A549 (cell line): ENCODE results near the gene SYT13. TPM values are rescaled to one million over a fixed set of nuclear protein-coding genes. Genes with fewer than 3 reads are reported as not detected.

Experiments used
- ATAC-seq, 2 experiments: fragments of 200-7000 bp in 1 of 2; fragments of >200 bp in 1 of 2; cut with Nextera tagmentation in 1 of 2; cut with Tn5 transposase in 1 of 2; 3 replicates each; pipeline versions ENCODE4 v1.8.0 to v1.9.1; 2018 to 2020; ENCODE audit warnings: mild to moderate bottlenecking in 1 of 2, moderate library complexity in 1 of 2
- CTCF ChIA-PET: fragments of 300-600 bp; sonication (Branson Sonifier 250); formaldehyde crosslinking; extraction: SDS; loops from one replicate; lab custom pipeline; 2021; ENCODE audit warnings: antibody characterized with exemption, inconsistent platforms; lab: Yijun Ruan, JAX
- POLR2A ChIA-PET: fragments of 350-600 bp; formaldehyde crosslinking; extraction: SDS; loops from one replicate; lab custom pipeline; 2021; ENCODE audit warnings: antibody characterized with exemption, inconsistent platforms; lab: Yijun Ruan, JAX
- DNase-seq, 2 experiments: peaks; one replicate each; pipeline versions ENCODE4 v3.0.0 to v3.0.0-alpha.2; 2011 to 2016; ENCODE audit warnings: low read depth in 1 of 2, low spot score in 1 of 2
- FAIRE-seq: peaks from 2 replicates; lab custom pipeline; 2011; peaks lifted over from hg19 to GRCh38; lab: Jason Lieb, UNC
- H3K27ac ChIP-seq, 2 experiments: fragments of >200 bp; sonication (Bioruptor Twin); formaldehyde crosslinking; 3 replicates each; pipeline ENCODE4 v1.5.1; 2016 to 2017
- H3K4me1 ChIP-seq: fragments of >200 bp; sonication (Bioruptor Twin); formaldehyde crosslinking; 3 replicates; pipeline ENCODE4 v1.6.1; 2016
- H3K4me2 ChIP-seq: fragments of >200 bp; sonication (Bioruptor Twin); formaldehyde crosslinking; 3 replicates; pipeline ENCODE4 v1.6.1; 2016
- H3K4me3 ChIP-seq: fragments of >200 bp; sonication (Bioruptor Twin); formaldehyde crosslinking; 3 replicates; pipeline ENCODE4 v1.5.1; 2016
- H3K9me3 ChIP-seq: fragments of >200 bp; sonication (Bioruptor Twin); formaldehyde crosslinking; 3 replicates; pipeline ENCODE4 v1.6.1; 2016
- CBX2 ChIP-seq: fragments of 200-600 bp; sonication (generic); IDR thresholded peaks from 2 replicates; pipeline ENCODE4 v1.6.1; 2016; ENCODE audit warnings: low read depth, mild to moderate bottlenecking, borderline replicate concordance
- CBX8 ChIP-seq: fragments of 200-600 bp; sonication (generic); IDR thresholded peaks from 2 replicates; pipeline ENCODE4 v1.6.1; 2016
- CHD4 ChIP-seq: fragments of 200-600 bp; sonication (generic); IDR thresholded peaks from 2 replicates; pipeline ENCODE4 v1.6.1; 2016; ENCODE audit warnings: antibody characterized with exemption, mild to moderate bottlenecking, borderline replicate concordance
- ESRRA ChIP-seq: fragments of 150-350 bp; IDR thresholded peaks from 2 replicates; pipeline ENCODE4 v1.6.1; 2014; ENCODE audit warnings: mild to moderate bottlenecking, low read length, borderline replicate concordance
- FOXS1 ChIP-seq: fragments of 250-450 bp; sonication (Bioruptor Pico); IDR thresholded peaks from 2 replicates; pipeline ENCODE4 v1.5.0; 2020; ENCODE audit warnings: mild to moderate bottlenecking, moderate library complexity
- HDAC2 ChIP-seq: fragments of 200-600 bp; sonication (generic); IDR thresholded peaks from 2 replicates; pipeline ENCODE4 v1.6.1; 2016
- HOXB13 ChIP-seq: fragments of 250-450 bp; sonication (Bioruptor Pico); IDR thresholded peaks from 2 replicates; pipeline ENCODE4 v1.5.0; 2020; ENCODE audit warnings: low read depth, mild to moderate bottlenecking, moderate library complexity
- JUN ChIP-seq, 2 experiments: fragments of >200 bp; sonication (Bioruptor Twin); formaldehyde crosslinking; IDR thresholded peaks; 2 replicates in 1 of 2; 3 replicates in 1 of 2; pipeline ENCODE4 v1.6.1; 2016 to 2017
- MAFK ChIP-seq: fragments of 450-650 bp; IDR thresholded peaks from 2 replicates; pipeline ENCODE4 v1.6.1; 2014; ENCODE audit not compliant: partially characterized antibody
- MAZ ChIP-seq: fragments of 150-350 bp; IDR thresholded peaks from 2 replicates; pipeline ENCODE4 v1.6.1; 2014; ENCODE audit warnings: antibody characterized with exemption, low read depth, low read length, borderline replicate concordance
- NR3C1 ChIP-seq: fragments of >200 bp; sonication (Bioruptor Twin); formaldehyde crosslinking; IDR thresholded peaks from 3 replicates; pipeline ENCODE4 v1.6.1; 2017
- RARB ChIP-seq: fragments of 250-450 bp; sonication (Bioruptor Pico); IDR thresholded peaks from 2 replicates; pipeline ENCODE4 v1.8.0; 2021; ENCODE audit warnings: mild to moderate bottlenecking, moderate library complexity
- RCOR1 ChIP-seq: fragments of 150-350 bp; IDR thresholded peaks from 2 replicates; pipeline ENCODE4 v1.6.1; 2014; ENCODE audit warnings: antibody characterized with exemption, low read length, low read depth
- RFX5 ChIP-seq: fragments of 450-650 bp; IDR thresholded peaks from 2 replicates; pipeline ENCODE4 v1.7.1; 2014; ENCODE audit warnings: antibody characterized with exemption, mild to moderate bottlenecking, moderate library complexity
- TFCP2L1 ChIP-seq: fragments of 250-450 bp; sonication (Bioruptor Pico); IDR thresholded peaks from 2 replicates; pipeline ENCODE4 v1.5.0; 2021; ENCODE audit warnings: mild to moderate bottlenecking
- ZC3H11A ChIP-seq: fragments of 450-650 bp; IDR thresholded peaks from 2 replicates; pipeline ENCODE4 v1.6.1; 2014; ENCODE audit warnings: antibody characterized with exemption, mild to moderate bottlenecking
- ZNF302 ChIP-seq: fragments of 250-450 bp; sonication (Bioruptor Pico); IDR thresholded peaks from 2 replicates; pipeline ENCODE4 v1.9.0; 2021; ENCODE audit warnings: inconsistent platforms, mild to moderate bottlenecking, moderate library complexity
- WGBS: methylation state at CpG from one replicate; pipeline ENCODE4 v1.1.6; 2017; ENCODE audit errors: missing lambda C conversion rate; 5-methylcytosine and 5-hydroxymethylcytosine counted together
- polyA plus RNA-seq, 4 experiments: library from polyadenylated mRNA; depleted of rRNA in 3 of 4; stranded (reverse); fragments of >200 nt; fragmentation: RNase III in 1 of 4; extraction: RNeasy Plus Mini Kit Qiagen cat#74134 plus additional on column Dnase treatment in 1 of 4; gene quantifications; 2 replicates in 3 of 4; 3 replicates in 1 of 4; pipeline ENCODE4 v1.2.3, GENCODE V29; 2011 to 2017
- TF ChIP-seq, protein P1 (sequence below): fragments of 250-450 bp; sonication (Bioruptor Pico); IDR thresholded peaks from 2 replicates; pipeline ENCODE4 v1.5.0; 2021; ENCODE audit warnings: mild to moderate bottlenecking, moderate library complexity, borderline replicate concordance
- TF ChIP-seq, protein P2 (sequence below): fragments of 450-650 bp; IDR thresholded peaks from 2 replicates; pipeline ENCODE4 v1.6.1; 2014; ENCODE audit warnings: antibody characterized with exemption
- TF ChIP-seq, protein P3 (sequence below): fragments of >200 bp; sonication (Bioruptor Twin); formaldehyde crosslinking; IDR thresholded peaks from 3 replicates; pipeline ENCODE4 v1.5.1; 2016

SYT13 gene
- polyA plus RNA-seq, 2 of the 4 experiments (the other 2 are of a cell fraction) = 8.1 to 12.9 TPM

DNA sequence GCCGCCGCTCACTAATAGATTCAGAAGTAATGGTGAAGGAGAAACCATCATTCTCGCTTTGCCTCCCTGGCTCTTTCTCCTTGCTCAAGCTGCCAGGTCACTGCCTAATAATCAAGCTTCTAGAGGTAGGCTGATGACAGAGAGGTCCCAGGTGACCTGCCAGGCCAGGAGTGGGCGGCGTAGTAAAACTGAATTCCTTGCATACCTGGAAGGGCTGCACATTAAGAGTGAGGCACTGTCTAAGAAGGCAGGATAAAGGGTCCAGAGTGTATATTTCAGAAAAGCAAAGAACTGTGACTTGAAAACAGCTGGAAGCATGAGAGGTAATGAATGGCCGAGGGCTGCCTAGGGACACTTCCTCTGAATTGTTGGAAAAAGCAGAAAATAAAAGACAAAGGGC is 4.1 kb downstream of the SYT13 start:
- no peak overlapping the region for H3K4me2 ChIP-seq
- TF ChIP-seq JUN (IDR thresholded peaks at IDR 0.05) = no peak
- TF ChIP-seq, protein P1, sequence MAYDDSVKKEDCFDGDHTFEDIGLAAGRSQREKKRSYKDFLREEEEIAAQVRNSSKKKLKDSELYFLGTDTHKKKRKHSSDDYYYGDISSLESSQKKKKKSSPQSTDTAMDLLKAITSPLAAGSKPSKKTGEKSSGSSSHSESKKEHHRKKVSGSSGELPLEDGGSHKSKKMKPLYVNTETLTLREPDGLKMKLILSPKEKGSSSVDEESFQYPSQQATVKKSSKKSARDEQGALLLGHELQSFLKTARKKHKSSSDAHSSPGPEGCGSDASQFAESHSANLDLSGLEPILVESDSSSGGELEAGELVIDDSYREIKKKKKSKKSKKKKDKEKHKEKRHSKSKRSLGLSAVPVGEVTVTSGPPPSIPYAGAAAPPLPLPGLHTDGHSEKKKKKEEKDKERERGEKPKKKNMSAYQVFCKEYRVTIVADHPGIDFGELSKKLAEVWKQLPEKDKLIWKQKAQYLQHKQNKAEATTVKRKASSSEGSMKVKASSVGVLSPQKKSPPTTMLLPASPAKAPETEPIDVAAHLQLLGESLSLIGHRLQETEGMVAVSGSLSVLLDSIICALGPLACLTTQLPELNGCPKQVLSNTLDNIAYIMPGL (CRISPR knock-in tag) = no peak
- TF ChIP-seq ZC3H11A = no peak
- ChIA-PET CTCF (interaction anchor here (0.6 to 3.0 kb wide), 5 partner anchors 10 to 172 kb away, joined by 3 to 18 read pairs (median 5); no protein-coding TSS in a partner anchor), POLR2A (no interaction called here)
- DNase-seq (no peak), FAIRE-seq (no peak), ATAC-seq (no peak)
- no peaks in the 10 kb centered on the region for H3K4me1 ChIP-seq
- WGBS = 87% methylated on average over 6 of the region's 6 CpGs
- no peak overlapping the region for H3K27ac ChIP-seq
- H3K4me3 ChIP-seq = no peak overlapping the region
- H3K9me3 ChIP-seq = peaks cover 17% of the 10 kb centered on the region

DNA sequence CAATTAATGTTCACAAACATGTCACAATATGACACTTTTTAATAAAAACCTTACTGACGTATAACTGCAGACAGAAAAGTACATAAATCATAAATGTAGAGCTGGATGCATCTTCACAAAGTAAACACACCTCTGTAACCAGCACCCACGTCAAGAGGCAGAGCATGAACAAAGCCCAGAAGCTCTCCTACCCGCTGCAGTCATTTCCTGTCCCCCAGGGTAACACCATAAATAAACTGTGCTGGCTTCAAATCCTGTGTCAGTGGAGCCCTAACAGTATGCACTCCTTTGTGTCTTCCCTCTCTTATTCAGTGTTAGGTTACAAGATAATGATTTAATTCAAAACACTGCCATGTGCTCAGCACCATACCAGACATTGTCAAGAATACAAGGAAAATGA is 5.7 kb downstream of the SYT13 start:
- DNase-seq (no peak), FAIRE-seq (no peak), ATAC-seq (no peak)
- ChIA-PET CTCF (interaction anchor here (1.2 kb wide), 1 partner anchor 14 kb away, joined by 3 read pairs; no protein-coding TSS in a partner anchor), POLR2A (no interaction called here)
- no peak overlapping the region for H3K4me3 ChIP-seq
- TF ChIP-seq CHD4 (no peak), HOXB13 (CRISPR knock-in tag) (no peak), RFX5 (no peak), RARB (CRISPR knock-in tag) (no peak), ESRRA (no peak)
- TF ChIP-seq, protein P2, sequence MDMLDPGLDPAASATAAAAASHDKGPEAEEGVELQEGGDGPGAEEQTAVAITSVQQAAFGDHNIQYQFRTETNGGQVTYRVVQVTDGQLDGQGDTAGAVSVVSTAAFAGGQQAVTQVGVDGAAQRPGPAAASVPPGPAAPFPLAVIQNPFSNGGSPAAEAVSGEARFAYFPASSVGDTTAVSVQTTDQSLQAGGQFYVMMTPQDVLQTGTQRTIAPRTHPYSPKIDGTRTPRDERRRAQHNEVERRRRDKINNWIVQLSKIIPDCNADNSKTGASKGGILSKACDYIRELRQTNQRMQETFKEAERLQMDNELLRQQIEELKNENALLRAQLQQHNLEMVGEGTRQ = no peak
- 68% methylated on average over 3 of the region's 3 CpGs for WGBS
- H3K27ac ChIP-seq = no peak overlapping the region
- no peak overlapping the region for H3K4me2 ChIP-seq
- H3K9me3 ChIP-seq = peaks cover 17% of the 10 kb centered on the region
- H3K4me1 ChIP-seq = no peaks in the 10 kb centered on the region

GRCh38 chr11:45279645-45280044 is 6.5 kb downstream of the SYT13 start:
- ChIA-PET CTCF (interaction anchor here (1.1 to 1.2 kb wide), 2 partner anchors 13 to 176 kb away, joined by 3 to 4 read pairs; no protein-coding TSS in a partner anchor), POLR2A (no interaction called here)
- Histone ChIP-seq H3K27ac (no peak overlapping the region), H3K4me3 (no peak overlapping the region), H3K4me2 (no peak overlapping the region), H3K4me1 (no peaks in the 10 kb centered on the region), H3K9me3 (peaks cover 17% of the 10 kb centered on the region)
- 82% methylated on average over 2 of the region's 2 CpGs for WGBS
- ATAC-seq (no peak), FAIRE-seq (no peak), DNase-seq (no peak)
- TF ChIP-seq CBX8 (no peak), NR3C1 (no peak), MAZ (no peak), ZNF302 (CRISPR knock-in tag) (no peak), HDAC2 (no peak), CBX2 (no peak), MAFK (no peak), RFX5 (no peak), FOXS1 (CRISPR knock-in tag) (no peak), TFCP2L1 (CRISPR knock-in tag) (no peak), RCOR1 (no peak), RARB (CRISPR knock-in tag) (no peak)
- TF ChIP-seq, protein P3, sequence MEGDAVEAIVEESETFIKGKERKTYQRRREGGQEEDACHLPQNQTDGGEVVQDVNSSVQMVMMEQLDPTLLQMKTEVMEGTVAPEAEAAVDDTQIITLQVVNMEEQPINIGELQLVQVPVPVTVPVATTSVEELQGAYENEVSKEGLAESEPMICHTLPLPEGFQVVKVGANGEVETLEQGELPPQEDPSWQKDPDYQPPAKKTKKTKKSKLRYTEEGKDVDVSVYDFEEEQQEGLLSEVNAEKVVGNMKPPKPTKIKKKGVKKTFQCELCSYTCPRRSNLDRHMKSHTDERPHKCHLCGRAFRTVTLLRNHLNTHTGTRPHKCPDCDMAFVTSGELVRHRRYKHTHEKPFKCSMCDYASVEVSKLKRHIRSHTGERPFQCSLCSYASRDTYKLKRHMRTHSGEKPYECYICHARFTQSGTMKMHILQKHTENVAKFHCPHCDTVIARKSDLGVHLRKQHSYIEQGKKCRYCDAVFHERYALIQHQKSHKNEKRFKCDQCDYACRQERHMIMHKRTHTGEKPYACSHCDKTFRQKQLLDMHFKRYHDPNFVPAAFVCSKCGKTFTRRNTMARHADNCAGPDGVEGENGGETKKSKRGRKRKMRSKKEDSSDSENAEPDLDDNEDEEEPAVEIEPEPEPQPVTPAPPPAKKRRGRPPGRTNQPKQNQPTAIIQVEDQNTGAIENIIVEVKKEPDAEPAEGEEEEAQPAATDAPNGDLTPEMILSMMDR = no peak
